GM23338 (cell line): ENCODE results near the gene ANKH. TPM values are rescaled to one million over a fixed set of nuclear protein-coding genes. Genes with fewer than 3 reads are reported as not detected.
"Not testable (repeated sequence)": the region's sequence is repeated elsewhere in the genome, so short reads cannot be mapped to it uniquely, and the experiment has no call there.

Experiments used
- ATAC-seq: fragments of 200-7000 bp; cut with Tn5 transposase; 3 replicates; pipeline ENCODE4 v1.9.1; 2020
- DNase-seq: peaks from one replicate; pipeline ENCODE4 v3.0.0-alpha.2; 2015; ENCODE audit warnings: low spot score
- H2AFZ ChIP-seq: fragments of 200-600 bp; sonication (generic); 2 replicates; pipeline ENCODE4 v1.8.0; 2016; ENCODE audit warnings: antibody characterized with exemption, mild to moderate bottlenecking, moderate library complexity
- H3F3A ChIP-seq: fragments of 200-600 bp; sonication (generic); replicated peaks from 2 replicates; pipeline ENCODE4 v1.8.0; 2017; ENCODE audit warnings: antibody characterized with exemption, mixed run types, low read depth
- H3K27ac ChIP-seq: fragments of 200-600 bp; sonication (generic); 2 replicates; pipeline ENCODE4 v1.6.1; 2016; ENCODE audit warnings: low read depth
- H3K27me3 ChIP-seq: fragments of 200-600 bp; sonication (generic); 2 replicates; pipeline ENCODE4 v1.8.0; 2016; ENCODE audit warnings: mild to moderate bottlenecking, mixed run types, moderate library complexity; ENCODE audit not compliant: insufficient read depth
- H3K36me3 ChIP-seq: fragments of 200-600 bp; sonication (generic); 2 replicates; pipeline ENCODE4 v1.8.0; 2016; ENCODE audit warnings: mild to moderate bottlenecking; ENCODE audit not compliant: insufficient read depth
- H3K4me1 ChIP-seq: fragments of 200-600 bp; sonication (generic); 2 replicates; pipeline ENCODE4 v1.8.0; 2016; ENCODE audit warnings: mild to moderate bottlenecking, moderate library complexity; ENCODE audit not compliant: insufficient read depth
- H3K4me2 ChIP-seq: fragments of 200-600 bp; sonication (generic); 2 replicates; pipeline ENCODE4 v1.7.1; 2017; ENCODE audit warnings: mixed run types
- H3K4me3 ChIP-seq: fragments of 200-600 bp; sonication (generic); 2 replicates; pipeline ENCODE4 v1.6.1; 2016; ENCODE audit warnings: mixed run types
- H3K79me2 ChIP-seq: fragments of 200-600 bp; sonication (generic); replicated peaks from 2 replicates; pipeline ENCODE4 v1.8.0; 2017; ENCODE audit warnings: mild to moderate bottlenecking; ENCODE audit not compliant: insufficient read depth
- H3K9me2 ChIP-seq: fragments of 200-600 bp; sonication (generic); 2 replicates; pipeline ENCODE4 v1.8.0; 2017; ENCODE audit not compliant: insufficient read depth
- H4K20me1 ChIP-seq: fragments of 200-600 bp; sonication (generic); replicated peaks from 2 replicates; pipeline ENCODE4 v1.8.0; 2017; ENCODE audit warnings: mild to moderate bottlenecking; ENCODE audit not compliant: insufficient read depth
- H3K27ac Mint-ChIP-seq: 2 replicates; pipeline ENCODE4 v1.8.0; 2020; ENCODE audit warnings: inconsistent platforms, mild to moderate bottlenecking, moderate library complexity, mixed read lengths
- H3K27me3 Mint-ChIP-seq: 3 replicates; pipeline ENCODE4 v1.8.0; 2022; ENCODE audit warnings: low read depth, mild to moderate bottlenecking, moderate library complexity, mixed read lengths, inconsistent platforms; ENCODE audit not compliant: insufficient read depth, poor library complexity
- H3K36me3 Mint-ChIP-seq: 3 replicates; pipeline ENCODE4 v1.8.0; 2021; ENCODE audit warnings: low read depth, mild to moderate bottlenecking, inconsistent platforms, moderate library complexity, mixed read lengths
- H3K4me1 Mint-ChIP-seq: 3 replicates; pipeline ENCODE4 v1.8.0; 2020; ENCODE audit warnings: mild to moderate bottlenecking, inconsistent platforms, mixed read lengths
- H3K4me3 Mint-ChIP-seq: 3 replicates; pipeline ENCODE4 v1.8.0; 2021; ENCODE audit warnings: moderate library complexity, mild to moderate bottlenecking, inconsistent platforms, mixed read lengths
- H3K9me3 Mint-ChIP-seq: 3 replicates; pipeline ENCODE4 v1.8.0; 2020; ENCODE audit warnings: moderate library complexity, mild to moderate bottlenecking, inconsistent platforms, mixed read lengths
- EZH2 ChIP-seq: fragments of 200-600 bp; sonication (generic); IDR thresholded peaks from one replicate; pipeline ENCODE4 v1.8.0; 2017; ENCODE audit warnings: antibody characterized with exemption, mild to moderate bottlenecking, low read depth; ENCODE audit not compliant: unreplicated experiment
- EZH2phosphoT487 ChIP-seq: fragments of 200-600 bp; sonication (generic); IDR thresholded peaks from one replicate; pipeline ENCODE4 v1.8.1; 2018; ENCODE audit warnings: antibody characterized with exemption; ENCODE audit not compliant: unreplicated experiment
- JUNB ChIP-seq: IDR thresholded peaks from one replicate; pipeline ENCODE4 v1.6.1; 2016; ENCODE audit warnings: antibody characterized with exemption; ENCODE audit not compliant: unreplicated experiment
- POLR2AphosphoS5 ChIP-seq: IDR thresholded peaks from 2 replicates; pipeline ENCODE4 v1.6.1; 2016; ENCODE audit warnings: antibody characterized with exemption, low read depth
- REST ChIP-seq: IDR thresholded peaks from one replicate; pipeline ENCODE4 v1.6.1; 2018; ENCODE audit warnings: antibody characterized with exemption; ENCODE audit not compliant: unreplicated experiment
- STAT1 ChIP-seq: IDR thresholded peaks from one replicate; pipeline ENCODE4 v1.6.1; 2016; ENCODE audit warnings: antibody characterized with exemption; ENCODE audit not compliant: unreplicated experiment
- polyA plus RNA-seq: library from polyadenylated mRNA; unstranded; fragments of >200 nt; fragmentation: Nextera tagmentation; extraction: Ambion mirVana; gene quantifications from 2 replicates; pipeline ENCODE4 v1.2.1, GENCODE V29; 2016
- total RNA-seq: library from RNA; depleted of rRNA; stranded (reverse); fragments of >200 nt; shearing (Covaris generic); gene quantifications from 2 replicates; pipeline ENCODE4 v1.2.3, GENCODE V29; 2014
- TF ChIP-seq, protein P1 (sequence below), 2 experiments: fragments of 200-600 bp in 1 of 2; sonication (generic) in 1 of 2; conservative IDR thresholded peaks; 2 replicates each; pipeline versions ENCODE4 v1.5.1 to v1.6.1; 2016 to 2017; ENCODE audit warnings: antibody characterized with exemption in 2 of 2, low read depth in 2 of 2, mild to moderate bottlenecking in 2 of 2, moderate library complexity in 1 of 2

ANKH gene
- total and polyA plus RNA-seq, 2 experiments from 2014 or later, result 5.0 to 6.1 TPM

GRCh38 chr5:14821100-14821845 is 50.3 kb downstream of the ANKH start:
- no peak for ATAC-seq
- H2AFZ ChIP-seq, result no peak overlapping the region
- no peak overlapping the region for H3K27ac ChIP-seq
- H3K79me2 ChIP-seq, result no peaks in the 10 kb centered on the region
- DNase-seq, result no peak
- Mint-ChIP-seq H3K4me3 (no peak overlapping the region), H3K27ac (no peak overlapping the region), H3K36me3 (no peaks in the 10 kb centered on the region), H3K4me1 (peaks cover 3% of the 10 kb centered on the region; the same call in 1 of the 3 replicates), H3K27me3 (no peaks in the 10 kb centered on the region), H3K9me3 (no peaks in the 10 kb centered on the region)
- TF ChIP-seq POLR2AphosphoS5 (no peak), JUNB (no peak), EZH2 (no peak), REST (no peak)
- H3K4me3 ChIP-seq, result no peak overlapping the region
- no peaks in the 10 kb centered on the region for H3K36me3 ChIP-seq
- no peak overlapping the region for H3K4me2 ChIP-seq
- no peaks in the 10 kb centered on the region for H4K20me1 ChIP-seq
- H3K4me1 ChIP-seq, result no peaks in the 10 kb centered on the region
- H3K27me3 ChIP-seq, result no peaks in the 10 kb centered on the region
- no peaks in the 10 kb centered on the region for H3K9me2 ChIP-seq
- H3F3A ChIP-seq, result no peaks in the 10 kb centered on the region

- Mint-ChIP-seq H3K4me3 (no peak overlapping the region), H3K9me3 (no peaks in the 10 kb centered on the region), H3K27ac (no peak overlapping the region), H3K27me3 (no peaks in the 10 kb centered on the region), H3K4me1 (peaks cover 3% of the 10 kb centered on the region; the same call in 1 of the 3 replicates), H3K36me3 (no peaks in the 10 kb centered on the region)
- H3K9me2 ChIP-seq, result no peaks in the 10 kb centered on the region
- H2AFZ ChIP-seq, result no peak overlapping the region
- H3K36me3 ChIP-seq, result no peaks in the 10 kb centered on the region
- H4K20me1 ChIP-seq, result no peaks in the 10 kb centered on the region
- H3K4me3 ChIP-seq, result no peak overlapping the region
- ATAC-seq, result no peak
- H3F3A ChIP-seq, result no peaks in the 10 kb centered on the region
- H3K27ac ChIP-seq, result no peak overlapping the region
- H3K27me3 ChIP-seq, result no peaks in the 10 kb centered on the region
- H3K4me1 ChIP-seq, result no peaks in the 10 kb centered on the region
- no peak for DNase-seq
- no peaks in the 10 kb centered on the region for H3K79me2 ChIP-seq
- H3K4me2 ChIP-seq, result no peak overlapping the region
- TF ChIP-seq EZH2phosphoT487 (no peak), STAT1 (no peak), JUNB (no peak), REST (no peak)
- TF ChIP-seq, protein P1, sequence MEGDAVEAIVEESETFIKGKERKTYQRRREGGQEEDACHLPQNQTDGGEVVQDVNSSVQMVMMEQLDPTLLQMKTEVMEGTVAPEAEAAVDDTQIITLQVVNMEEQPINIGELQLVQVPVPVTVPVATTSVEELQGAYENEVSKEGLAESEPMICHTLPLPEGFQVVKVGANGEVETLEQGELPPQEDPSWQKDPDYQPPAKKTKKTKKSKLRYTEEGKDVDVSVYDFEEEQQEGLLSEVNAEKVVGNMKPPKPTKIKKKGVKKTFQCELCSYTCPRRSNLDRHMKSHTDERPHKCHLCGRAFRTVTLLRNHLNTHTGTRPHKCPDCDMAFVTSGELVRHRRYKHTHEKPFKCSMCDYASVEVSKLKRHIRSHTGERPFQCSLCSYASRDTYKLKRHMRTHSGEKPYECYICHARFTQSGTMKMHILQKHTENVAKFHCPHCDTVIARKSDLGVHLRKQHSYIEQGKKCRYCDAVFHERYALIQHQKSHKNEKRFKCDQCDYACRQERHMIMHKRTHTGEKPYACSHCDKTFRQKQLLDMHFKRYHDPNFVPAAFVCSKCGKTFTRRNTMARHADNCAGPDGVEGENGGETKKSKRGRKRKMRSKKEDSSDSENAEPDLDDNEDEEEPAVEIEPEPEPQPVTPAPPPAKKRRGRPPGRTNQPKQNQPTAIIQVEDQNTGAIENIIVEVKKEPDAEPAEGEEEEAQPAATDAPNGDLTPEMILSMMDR (conservative IDR thresholded peaks at IDR 0.05; ENCODE audit: low read depth in 2 of 2), result no peak
Measured at GRCh38 chr5:14818931-14819790, 52.4 kb downstream of the ANKH start.

DNA sequence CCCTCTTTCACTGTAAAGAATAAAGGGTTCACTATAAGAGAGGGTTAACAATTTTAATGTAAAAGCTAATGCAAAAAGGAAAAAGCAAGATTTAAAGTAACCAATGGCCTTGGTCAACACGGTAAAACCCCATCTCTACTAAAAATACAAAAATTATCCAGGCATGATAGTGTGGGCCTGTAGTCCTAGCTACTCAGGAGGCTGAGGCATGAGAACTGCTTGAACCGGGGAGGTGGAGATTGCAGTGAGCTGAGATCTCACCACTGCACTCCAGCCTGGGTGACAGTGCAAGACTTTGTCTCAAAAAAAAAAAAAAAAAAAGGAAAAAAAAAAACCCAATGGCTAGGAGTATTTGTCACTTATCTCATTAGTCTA is 53.8 kb downstream of the ANKH start:
- H3K27ac ChIP-seq, H3K36me3 Mint-ChIP-seq, H3K27ac Mint-ChIP-seq, H3K9me3 Mint-ChIP-seq, H4K20me1 ChIP-seq, H2AFZ ChIP-seq, H3K36me3 ChIP-seq, H3K4me3 ChIP-seq, H3K79me2 ChIP-seq, H3K4me3 Mint-ChIP-seq, H3K27me3 ChIP-seq, H3K4me2 ChIP-seq, H3K9me2 ChIP-seq, H3F3A ChIP-seq, DNase-seq, H3K27me3 Mint-ChIP-seq, H3K4me1 ChIP-seq, H3K4me1 Mint-ChIP-seq, ATAC-seq: not testable (repeated sequence)
